DOHH2 (cell line): ENCODE results near the gene ITPRID2.

Experiments
- EZH2phosphoT487 ChIP-seq: fragments of 200-600 bp; sonication (generic); IDR thresholded peaks from 2 replicates; pipeline ENCODE4 v1.6.1; 2017; ENCODE audit warnings: borderline replicate concordance, mild to moderate bottlenecking, antibody characterized with exemption, low read length, moderate library complexity, mixed read lengths
- TF ChIP-seq, protein P1 (sequence below): fragments of 200-600 bp; sonication (generic); IDR thresholded peaks from one replicate; pipeline ENCODE4 v1.5.1; 2014; ENCODE audit warnings: antibody characterized with exemption, mild to moderate bottlenecking, low read depth, low read length; ENCODE audit not compliant: poor library complexity, severe bottlenecking

DNA sequence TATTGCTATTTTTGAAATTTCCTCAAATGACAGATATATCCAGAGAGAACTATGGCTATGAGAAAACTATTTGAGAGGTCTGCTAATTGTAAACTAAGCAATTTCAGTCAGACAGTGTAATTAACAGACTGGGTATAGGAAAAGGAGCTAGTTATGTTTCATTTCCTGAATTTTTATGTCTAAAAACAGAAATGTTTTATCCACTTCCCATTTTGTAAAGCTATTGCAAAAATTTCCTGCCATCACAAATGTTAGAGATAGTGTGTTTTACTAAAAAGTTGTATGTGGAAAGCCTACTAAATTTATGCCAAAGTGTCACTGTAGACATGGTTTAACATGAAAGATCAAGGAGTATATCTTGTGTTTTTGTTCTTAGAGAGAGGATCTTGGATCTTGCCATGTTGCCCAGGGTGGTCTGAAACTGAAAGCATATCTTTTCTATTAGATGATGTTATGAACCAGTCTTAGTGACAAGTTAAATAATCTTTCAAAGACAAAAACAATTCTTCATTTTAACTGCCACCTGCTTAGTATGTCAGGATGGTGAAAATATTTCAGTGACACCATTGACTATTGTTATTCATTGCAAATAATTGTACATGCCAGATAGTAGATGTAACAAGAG is 40.5 kb upstream of the ITPRID2 start:
- TF ChIP-seq, protein P1, sequence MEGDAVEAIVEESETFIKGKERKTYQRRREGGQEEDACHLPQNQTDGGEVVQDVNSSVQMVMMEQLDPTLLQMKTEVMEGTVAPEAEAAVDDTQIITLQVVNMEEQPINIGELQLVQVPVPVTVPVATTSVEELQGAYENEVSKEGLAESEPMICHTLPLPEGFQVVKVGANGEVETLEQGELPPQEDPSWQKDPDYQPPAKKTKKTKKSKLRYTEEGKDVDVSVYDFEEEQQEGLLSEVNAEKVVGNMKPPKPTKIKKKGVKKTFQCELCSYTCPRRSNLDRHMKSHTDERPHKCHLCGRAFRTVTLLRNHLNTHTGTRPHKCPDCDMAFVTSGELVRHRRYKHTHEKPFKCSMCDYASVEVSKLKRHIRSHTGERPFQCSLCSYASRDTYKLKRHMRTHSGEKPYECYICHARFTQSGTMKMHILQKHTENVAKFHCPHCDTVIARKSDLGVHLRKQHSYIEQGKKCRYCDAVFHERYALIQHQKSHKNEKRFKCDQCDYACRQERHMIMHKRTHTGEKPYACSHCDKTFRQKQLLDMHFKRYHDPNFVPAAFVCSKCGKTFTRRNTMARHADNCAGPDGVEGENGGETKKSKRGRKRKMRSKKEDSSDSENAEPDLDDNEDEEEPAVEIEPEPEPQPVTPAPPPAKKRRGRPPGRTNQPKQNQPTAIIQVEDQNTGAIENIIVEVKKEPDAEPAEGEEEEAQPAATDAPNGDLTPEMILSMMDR, result no peak
- TF ChIP-seq EZH2phosphoT487, result no peak
